Heart left ventricle (tissue), 16 donors: ENCODE measurements around the gene APOA1. TPM values are rescaled to one million over a fixed set of nuclear protein-coding genes. Genes with fewer than 3 reads are reported as not detected.
"Not testable (repeated sequence)": the region's sequence is repeated elsewhere in the genome, so short reads cannot be mapped to it uniquely, and the experiment has no call there.

Source experiments
- ATAC-seq, 4 donors: fragments of 200-7000 bp; cut with Tn5 transposase; one replicate each; pipeline ENCODE4 v1.9.1; 2020 to 2022; ENCODE audit warnings: moderate library complexity in 4 of 4, mild to moderate bottlenecking in 3 of 4, moderate number of reproducible peaks in 1 of 4
- DNase-seq, 5 donors: peaks; one replicate each; pipeline ENCODE4 v3.0.0-alpha.2; 2020
- H3K27ac ChIP-seq, 12 donors: fragments of 200-600 bp; sonication (generic) in 4 of 12; one replicate each; pipeline versions ENCODE4 v1.5.0 to v1.8.0; 2016 to 2022; ENCODE audit warnings: mild to moderate bottlenecking in 2 of 12
- H3K27me3 ChIP-seq, 9 donors: fragments of 200-600 bp; sonication (generic) in 2 of 9; one replicate each; pipeline versions ENCODE4 v1.5.1 to v1.8.0; 2016 to 2022; ENCODE audit warnings: mild to moderate bottlenecking in 3 of 9
- H3K36me3 ChIP-seq, 9 donors: fragments of 200-600 bp; sonication (generic) in 2 of 9; one replicate each; pipeline versions ENCODE4 v1.5.0 to v1.8.0; 2018 to 2022; ENCODE audit warnings: mild to moderate bottlenecking in 2 of 9
- H3K4me1 ChIP-seq, 12 donors: fragments of 200-600 bp; sonication (generic) in 4 of 12; one replicate each; pipeline versions ENCODE4 v1.5.0 to v1.8.0; 2016 to 2022; ENCODE audit warnings: mild to moderate bottlenecking in 3 of 12
- H3K4me3 ChIP-seq, 12 donors: fragments of 200-600 bp; sonication (generic) in 4 of 12; one replicate each; pipeline versions ENCODE4 v1.5.0 to v1.8.0; 2017 to 2022; ENCODE audit warnings: mild to moderate bottlenecking in 9 of 12, moderate library complexity in 4 of 12
- H3K9me3 ChIP-seq, 12 donors: fragments of 200-600 bp; sonication (generic) in 4 of 12; one replicate each; pipeline versions ENCODE4 v1.5.0 to v1.8.0; 2016 to 2022; ENCODE audit warnings: mild to moderate bottlenecking in 1 of 12
- CTCF ChIP-seq, 12 donors: fragments of 200-600 bp; sonication (generic) in 4 of 12; IDR thresholded peaks; one replicate each; pipeline versions ENCODE4 v1.5.0 to v1.8.0; 2018 to 2022; ENCODE audit warnings: antibody characterized with exemption in 12 of 12, mild to moderate bottlenecking in 5 of 12
- POLR2A ChIP-seq, 2 donors: fragments of 450-650 bp; IDR thresholded peaks; one replicate each; pipeline ENCODE4 v1.6.1; 2017; ENCODE audit warnings: antibody characterized with exemption in 2 of 2, mild to moderate bottlenecking in 2 of 2, moderate library complexity in 2 of 2
- WGBS, 4 donors: extraction: QIAGEN DNeasy Blood & Tissue Kit in 2 of 4; methylation state at CpG; one replicate each; pipeline versions ENCODE4 v1.1.5 to v1.1.7; 2013 to 2018; 5-methylcytosine and 5-hydroxymethylcytosine counted together
- intact Hi-C, 10 donors: fragments of 100-400 bp; cut with DNase I; formaldehyde crosslinking; loops; one replicate each; pipeline versions ENCODE4 v1.11.1 to v1.14.2; 2022
- polyA plus RNA-seq, 2 donors: library from polyadenylated mRNA; stranded (reverse); fragments of 200-250 nt; gene quantifications; one replicate each; pipeline ENCODE4 v1.2.3, GENCODE V29; 2013
- total RNA-seq, 9 donors: library from RNA; depleted of rRNA in 2 of 9; stranded (reverse); fragments of >200 nt in 2 of 9; fragmentation: NEBNext Ultra II Directional in 3 of 9; extraction: Animal tissue kit (Norgen Biotek cat#: 25700) in 3 of 9; gene quantifications; one replicate each; pipeline versions ENCODE4 v1.1.0 to v1.2.4, GENCODE V29; 2016 to 2023
- donor health status: ischemic (EF 13 %, LVEDD 7.1; RV severe dilation, severe dysfunction).
- donor health status: healthy with polysubstance abuse.
- donor health status: DM: no; HTN: yes; CAD: no.
- donor health status: DM: no; HTN: no; CAD: no.
- donor health status: ischemic (EF 25% LVEDD 6.9; RV normal size, moderate dysfunction).
- donor health status: ischemic (EF 25% LVEDD 5.7; RV mildly dilated, moderate dysfunction).
- donor health status: healthy.
- donor health status: DM: yes; HTN: yes; CAD: no.
- donor health status: ischemic (EF 35%, LVEDD 5.7; RV mildly dilated, moderate dysfunction).
- donor health status: nonischemic (EF 11% LVEDD 7.7; RV severe dilation, severe dysfunction).
- donor health status: DM: yes; HTN: yes; CAD: no.
- donor health status: PGD.
- donor health status: ischemic (EF 29% LVEDD 5.4; RV normal size, mild dysfunction).
- donor health status: nonischemic (EF 23%, LVEDD 6.1; RV moderate dilation, normal function).

APOA1 gene
- total and polyA plus RNA-seq, 11 donors: 10.0 to 422 (median 61.4) TPM

DNA sequence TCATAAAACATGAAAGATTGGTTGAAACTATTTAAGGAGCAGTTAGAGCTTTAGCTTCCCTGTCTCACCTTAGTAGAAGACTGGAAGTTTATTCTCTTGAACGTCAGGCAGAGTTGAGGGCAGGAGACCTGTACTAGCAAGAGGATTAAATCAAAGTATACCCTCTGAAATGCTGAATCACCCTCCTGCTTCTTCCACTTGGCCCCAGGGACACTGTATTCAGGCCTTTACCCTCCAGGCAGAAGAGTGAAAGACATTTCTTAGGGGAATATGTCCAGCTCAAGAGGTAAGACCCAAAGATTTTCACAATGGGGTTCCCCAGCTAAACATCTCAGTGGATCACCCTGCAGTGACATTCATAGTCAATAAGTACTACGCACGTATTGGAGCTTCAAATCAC, 26.2 kb downstream of the APOA1 start:
- intact Hi-C loops: no loop called here

GRCh38 chr11:116808262-116809175, 28.9 kb downstream of the APOA1 start:
- ATAC-seq (no peak), DNase-seq (no peak)
- peaks cover 0 to under 1% (median 0%) of the 10 kb centered on the region in 12 donors for H3K4me1 ChIP-seq
- H3K36me3 ChIP-seq: no peaks in the 10 kb centered on the region
- no peak overlapping the region for H3K4me3 ChIP-seq
- intact Hi-C loops: no loop called here
- WGBS, 4 donors: 81 to 86% (median 83%) methylated on average over 14 of the region's 14 CpGs
- peaks cover 0 to 4% (median 0%) of the 10 kb centered on the region in 12 donors for H3K9me3 ChIP-seq
- TF ChIP-seq CTCF (IDR thresholded peaks at IDR 0.05) (no peak), POLR2A (IDR thresholded peaks at IDR 0.05) (no peak)
- H3K27me3 ChIP-seq: no peaks in the 10 kb centered on the region
- no peak overlapping the region for H3K27ac ChIP-seq

More for the DNA sequence above, 26.2 kb downstream of the APOA1 start:
- Histone ChIP-seq H3K9me3 (peaks cover 0 to 4% (median 0%) of the 10 kb centered on the region in 12 donors), H3K27me3 (no peaks in the 10 kb centered on the region), H3K36me3 (no peaks in the 10 kb centered on the region), H3K4me3 (no peak overlapping the region), H3K4me1 (peaks cover 0 to 14% (median 0%) of the 10 kb centered on the region in 12 donors), H3K27ac (no peak overlapping the region)
- DNase-seq: no peak
- whole genome bisulfite sequencing, 4 donors: 78 to 86% (median 82%) methylated on average over 3 of the region's 3 CpGs
- ATAC-seq: no peak
- TF ChIP-seq POLR2A (IDR thresholded peaks at IDR 0.05) (no peak), CTCF (IDR thresholded peaks at IDR 0.05) (no peak)

- DNase-seq: no peak
- no peak overlapping the region for H3K27ac ChIP-seq
- intact Hi-C loops: no loop called here
- WGBS, 4 donors: 84 to 91% (median 86%) methylated on average over 6 of the region's 6 CpGs
- no peak for TF ChIP-seq CTCF (IDR thresholded peaks at IDR 0.05)
- TF ChIP-seq POLR2A (IDR thresholded peaks at IDR 0.05): no peak
- H3K4me3 ChIP-seq: no peak overlapping the region
- H3K9me3 ChIP-seq: no peaks in the 10 kb centered on the region
- no peaks in the 10 kb centered on the region for H3K4me1 ChIP-seq
- H3K36me3 ChIP-seq: no peaks in the 10 kb centered on the region
- ATAC-seq: no peak
- no peaks in the 10 kb centered on the region for H3K27me3 ChIP-seq
Measured at GRCh38 chr11:116807601-116808261, 29.7 kb downstream of the APOA1 start.

- intact Hi-C loops: no loop called here
- H3K36me3 ChIP-seq: no peaks in the 10 kb centered on the region
- H3K4me1 ChIP-seq: peaks cover 0 to 3% (median 0%) of the 10 kb centered on the region in 12 donors
- no peaks in the 10 kb centered on the region for H3K9me3 ChIP-seq
- no peaks in the 10 kb centered on the region for H3K27me3 ChIP-seq
- ATAC-seq (no peak), DNase-seq (no peak)
- H3K4me3 ChIP-seq: no peak overlapping the region
- 55 to 61% (median 57%) methylated on average over 3 of the region's 3 CpGs for WGBS, 4 donors
- H3K27ac ChIP-seq: no peak overlapping the region
- no peak for TF ChIP-seq POLR2A (IDR thresholded peaks at IDR 0.05)
- TF ChIP-seq CTCF (IDR thresholded peaks at IDR 0.05): no peak
Measured at GRCh38 chr11:116804001-116804400, 33.4 kb downstream of the APOA1 start.

GRCh38 chr11:116801662-116802061, 35.8 kb downstream of the APOA1 start:
- H3K9me3 ChIP-seq, H3K36me3 ChIP-seq, ATAC-seq, intact Hi-C loops, H3K27me3 ChIP-seq, H3K27ac ChIP-seq, H3K4me3 ChIP-seq, DNase-seq: not testable (repeated sequence)
- H3K4me1 ChIP-seq: peaks cover 0 to 11% (median 0%) of the 10 kb centered on the region in 12 donors
